GM06990 (cell line): ENCODE measurements around the gene BTRC.

Experiments used
- DNase-seq: peaks from one replicate; pipeline ENCODE4 v3.0.0-alpha.2; 2011; ENCODE audit not compliant: insufficient read length; ENCODE audit errors: extremely low read depth
- H3K27me3 ChIP-seq: replicated peaks from 2 replicates; pipeline ENCODE4 v1.6.0; 2011; ENCODE audit warnings: low read length; ENCODE audit not compliant: control insufficient read depth, insufficient read depth
- H3K36me3 ChIP-seq: 2 replicates; pipeline ENCODE4 v1.5.1; 2011; ENCODE audit warnings: low read length; ENCODE audit not compliant: control insufficient read depth, insufficient read depth
- H3K4me3 ChIP-seq: replicated peaks from 2 replicates; pipeline ENCODE4 v1.5.1; 2011; ENCODE audit warnings: low read depth, mild to moderate bottlenecking, control low read depth, low read length
- TF ChIP-seq, protein P1 (sequence below): IDR thresholded peaks from 2 replicates; pipeline ENCODE4 v1.5.1; 2011; ENCODE audit warnings: low read length, control low read depth, mild to moderate bottlenecking, inconsistent platforms; ENCODE audit not compliant: insufficient read depth, poor library complexity, severe bottlenecking

The BTRC gene

DNA sequence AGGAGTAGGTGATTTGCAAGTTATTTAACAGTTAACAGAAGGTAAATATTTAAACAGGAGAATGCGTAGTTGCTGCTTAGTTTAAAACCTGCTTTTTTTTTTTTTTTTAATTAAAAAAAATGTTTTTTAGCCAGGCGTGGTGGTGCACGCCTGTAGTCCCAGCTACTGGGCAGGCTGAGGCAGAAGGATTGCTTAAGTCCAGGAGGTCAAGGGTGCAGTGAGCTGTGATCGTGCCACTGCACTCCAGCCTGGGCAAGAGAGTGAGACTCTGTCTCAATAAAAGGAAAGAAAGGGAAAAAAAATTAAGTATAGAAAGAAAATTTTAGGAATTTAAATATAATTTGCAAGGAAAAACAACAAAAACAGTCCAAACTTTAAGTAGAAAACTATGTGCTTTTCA, 71.6 kb downstream of the BTRC start:
- no peak for DNase-seq
- H3K27me3 ChIP-seq: no peaks in the 10 kb centered on the region
- no peaks in the 10 kb centered on the region for H3K36me3 ChIP-seq
- no peak overlapping the region for H3K4me3 ChIP-seq
- TF ChIP-seq, protein P1, sequence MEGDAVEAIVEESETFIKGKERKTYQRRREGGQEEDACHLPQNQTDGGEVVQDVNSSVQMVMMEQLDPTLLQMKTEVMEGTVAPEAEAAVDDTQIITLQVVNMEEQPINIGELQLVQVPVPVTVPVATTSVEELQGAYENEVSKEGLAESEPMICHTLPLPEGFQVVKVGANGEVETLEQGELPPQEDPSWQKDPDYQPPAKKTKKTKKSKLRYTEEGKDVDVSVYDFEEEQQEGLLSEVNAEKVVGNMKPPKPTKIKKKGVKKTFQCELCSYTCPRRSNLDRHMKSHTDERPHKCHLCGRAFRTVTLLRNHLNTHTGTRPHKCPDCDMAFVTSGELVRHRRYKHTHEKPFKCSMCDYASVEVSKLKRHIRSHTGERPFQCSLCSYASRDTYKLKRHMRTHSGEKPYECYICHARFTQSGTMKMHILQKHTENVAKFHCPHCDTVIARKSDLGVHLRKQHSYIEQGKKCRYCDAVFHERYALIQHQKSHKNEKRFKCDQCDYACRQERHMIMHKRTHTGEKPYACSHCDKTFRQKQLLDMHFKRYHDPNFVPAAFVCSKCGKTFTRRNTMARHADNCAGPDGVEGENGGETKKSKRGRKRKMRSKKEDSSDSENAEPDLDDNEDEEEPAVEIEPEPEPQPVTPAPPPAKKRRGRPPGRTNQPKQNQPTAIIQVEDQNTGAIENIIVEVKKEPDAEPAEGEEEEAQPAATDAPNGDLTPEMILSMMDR: no peak

DNA sequence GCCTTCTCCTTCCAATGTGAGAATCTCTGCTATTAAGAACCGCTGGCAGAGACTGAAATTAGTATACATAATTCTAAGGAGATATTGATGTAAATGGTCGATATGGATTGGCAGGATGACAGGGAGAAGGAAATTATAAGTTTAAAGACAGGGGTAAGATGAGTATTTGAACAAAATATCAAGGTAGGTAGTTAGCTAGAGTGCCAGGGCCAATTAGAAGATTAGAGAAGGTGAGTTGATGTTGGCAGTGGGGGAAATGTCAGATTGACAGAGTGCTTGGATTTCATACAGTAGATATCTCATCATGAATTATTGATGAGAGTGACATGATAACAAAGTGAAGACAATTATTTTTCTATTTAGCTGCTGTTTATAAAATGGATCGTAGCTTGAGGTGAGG, 74.1 kb downstream of the BTRC start:
- Histone ChIP-seq H3K36me3 (no peaks in the 10 kb centered on the region), H3K4me3 (no peak overlapping the region), H3K27me3 (no peaks in the 10 kb centered on the region)
- TF ChIP-seq, protein P1: no peak
- DNase-seq: no peak

DNA sequence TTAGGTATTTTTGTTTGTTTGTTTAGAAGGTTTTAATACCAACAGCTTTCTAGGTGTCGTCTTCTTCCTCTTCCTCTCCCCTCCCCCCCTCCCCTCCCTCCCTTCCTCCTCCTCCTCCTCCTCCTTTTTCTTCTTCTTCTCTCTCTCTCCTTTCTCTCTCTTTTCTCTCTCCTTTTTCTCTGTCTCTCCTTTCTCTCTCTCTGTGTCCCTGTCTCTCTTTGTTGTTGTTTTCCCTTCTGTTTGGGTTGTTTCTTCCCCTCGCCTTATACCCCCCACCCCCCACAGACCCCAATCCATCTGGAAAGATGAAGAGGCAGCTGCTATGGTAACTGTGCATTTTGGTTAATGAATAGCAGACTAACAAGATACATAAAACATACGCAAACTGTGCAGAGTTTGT, 75.5 kb downstream of the BTRC start:
- Histone ChIP-seq H3K4me3 (no peak overlapping the region), H3K36me3 (no peaks in the 10 kb centered on the region), H3K27me3 (no peaks in the 10 kb centered on the region)
- TF ChIP-seq, protein P1: no peak
- DNase-seq: no peak

DNA sequence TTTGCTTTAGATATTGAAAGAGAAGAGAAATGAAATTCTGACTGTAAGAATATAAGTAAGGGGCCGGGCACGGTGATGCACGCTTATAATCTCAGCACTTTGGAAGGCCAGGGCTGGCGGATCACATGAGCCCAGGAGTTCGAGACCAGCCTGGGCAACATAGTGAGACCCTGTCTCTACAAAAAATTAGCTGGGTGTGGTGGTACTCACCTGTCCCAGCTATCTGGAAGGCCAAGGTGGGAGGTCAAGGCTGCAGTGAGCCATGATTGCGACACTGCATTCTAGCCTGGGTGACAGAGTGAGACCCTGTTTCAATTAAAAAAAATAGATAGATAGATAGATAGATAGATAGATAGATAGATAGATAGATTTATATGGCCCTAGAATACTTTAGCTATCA, 82.3 kb downstream of the BTRC start:
- DNase-seq: no peak
- Histone ChIP-seq H3K4me3 (no peak overlapping the region), H3K36me3 (no peaks in the 10 kb centered on the region), H3K27me3 (no peaks in the 10 kb centered on the region)
- TF ChIP-seq, protein P1: no peak

DNA sequence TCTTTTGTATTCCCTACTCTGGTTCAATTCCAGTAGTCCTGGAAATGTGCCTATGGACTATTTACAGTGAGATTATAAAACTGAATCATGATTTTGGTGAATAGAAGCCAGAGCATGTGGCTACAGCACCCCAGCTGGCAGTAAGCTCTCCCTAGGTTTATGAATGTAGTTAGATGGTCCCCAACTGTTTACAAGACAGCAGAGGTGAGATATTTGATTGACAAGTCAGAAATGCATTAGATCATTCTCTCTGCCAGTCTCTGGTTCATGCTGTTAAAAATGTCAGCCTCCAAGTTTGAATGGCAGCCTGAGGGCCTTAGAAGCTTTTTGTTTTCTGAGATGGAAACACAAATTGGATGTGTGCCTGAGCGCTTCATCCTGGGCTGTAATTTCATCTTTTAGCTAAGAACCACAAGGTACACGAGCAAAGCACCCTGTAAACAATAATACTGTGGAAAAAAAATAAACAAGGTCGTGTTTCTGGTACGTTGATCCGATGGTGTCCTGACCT, 85.0 kb downstream of the BTRC start:
- no peak for DNase-seq
- no peaks in the 10 kb centered on the region for H3K36me3 ChIP-seq
- no peak overlapping the region for H3K4me3 ChIP-seq
- H3K27me3 ChIP-seq: no peaks in the 10 kb centered on the region
- TF ChIP-seq, protein P1: no peak

DNA sequence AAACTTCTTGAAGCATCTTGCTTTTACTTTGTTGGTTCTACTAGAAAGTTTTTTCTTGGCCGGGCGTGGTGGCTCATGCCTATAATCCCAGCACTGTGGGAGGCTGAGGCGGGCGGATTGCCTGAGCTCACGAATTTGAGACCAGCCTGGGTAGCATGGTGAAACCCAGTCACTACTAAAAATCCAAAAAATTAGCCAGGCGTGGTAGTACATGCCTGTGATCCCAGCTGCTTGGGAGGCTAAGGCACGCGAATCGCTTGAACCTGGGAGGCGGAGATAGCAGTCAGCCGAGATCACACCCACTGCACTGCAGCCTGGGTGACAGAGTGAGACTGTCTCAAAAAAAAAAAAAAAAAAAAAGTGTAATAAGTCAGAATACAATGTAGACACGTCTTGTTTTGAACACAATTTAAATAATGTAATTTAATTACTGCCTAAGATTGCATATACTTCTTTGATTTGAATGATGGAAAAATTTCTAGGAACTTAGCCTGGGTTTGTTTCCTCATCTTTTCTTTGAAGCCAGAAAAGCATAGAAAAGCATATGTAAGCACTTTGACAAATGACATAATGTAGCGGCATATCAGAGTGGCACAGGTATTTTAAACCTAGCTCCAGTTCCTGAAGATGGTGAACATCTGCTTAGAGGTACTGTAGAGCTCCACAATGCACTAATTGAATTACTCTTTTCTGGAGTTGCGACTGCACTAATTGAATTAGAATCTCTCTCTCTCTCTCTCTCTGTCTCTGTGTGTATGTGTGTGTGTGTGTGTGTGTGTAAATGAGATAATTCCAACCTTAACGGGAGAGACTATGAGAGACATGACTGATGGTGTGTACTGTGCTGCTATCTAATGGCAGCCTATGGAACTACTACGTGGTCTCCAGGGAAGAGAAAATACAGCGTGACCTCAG, 87.8 kb downstream of the BTRC start:
- DNase-seq: peak; percentile 4
- TF ChIP-seq, protein P1: peak; percentile 74
- no peak overlapping the region for H3K4me3 ChIP-seq
- no peaks in the 10 kb centered on the region for H3K36me3 ChIP-seq
- no peaks in the 10 kb centered on the region for H3K27me3 ChIP-seq
